Stimulated activated naive B cell treated with anti-CD40 and anti-IgM and Interleukin-4, amounts not matched to agents 10 μg/mL and 1 μg/mL and 100 μg/mL, for 72 hours (primary cell): Measurements from ENCODE around the gene NPAS2.

Experiments
- ATAC-seq, 2 donors: fragments of 150-1000 bp; cut with Tn5 transposase; replicated peaks; 2 replicates each; pipeline ENCODE4 v1.10.0; 2021; ENCODE audit warnings: moderate library complexity in 1 of 2
- DNase-seq: peaks from one replicate; pipeline ENCODE4 v3.0.0; 2021
- H3K27ac Mint-ChIP-seq: one replicate; pipeline ENCODE4 v1.8.0; 2022; ENCODE audit warnings: mild to moderate bottlenecking, mixed read lengths
- H3K27me3 Mint-ChIP-seq, 2 donors: one replicate each; pipeline ENCODE4 v1.8.0; 2022; ENCODE audit warnings: mixed read lengths in 2 of 2
- H3K36me3 Mint-ChIP-seq, 2 donors: one replicate each; pipeline ENCODE4 v1.8.0; 2022; ENCODE audit warnings: mixed read lengths in 2 of 2, mild to moderate bottlenecking in 1 of 2
- H3K4me1 Mint-ChIP-seq, 2 donors: one replicate each; pipeline ENCODE4 v1.8.0; 2022; ENCODE audit warnings: mixed read lengths in 2 of 2, mild to moderate bottlenecking in 1 of 2
- H3K4me3 Mint-ChIP-seq, 2 donors: one replicate each; pipeline ENCODE4 v1.8.0; 2022; ENCODE audit warnings: mild to moderate bottlenecking in 2 of 2, mixed read lengths in 2 of 2, moderate library complexity in 1 of 2
- H3K9me3 Mint-ChIP-seq, 2 donors: one replicate each; pipeline ENCODE4 v1.8.0; 2022; ENCODE audit warnings: mixed read lengths in 2 of 2, mild to moderate bottlenecking in 1 of 2

NPAS2 gene

GRCh38 chr2:100895934-100896685 lies 76.2 kb downstream of the NPAS2 start:
- Mint-ChIP-seq H3K27ac (no peak overlapping the region), H3K4me3 (no peak overlapping the region), H3K27me3 (peaks cover 19 to 21% of the 10 kb centered on the region in 2 donors), H3K9me3 (peaks cover 3 to 5% of the 10 kb centered on the region in 2 donors), H3K4me1 (no peaks in the 10 kb centered on the region), H3K36me3 (no peaks in the 10 kb centered on the region)
- ATAC-seq (no peak), DNase-seq (no peak)

DNA sequence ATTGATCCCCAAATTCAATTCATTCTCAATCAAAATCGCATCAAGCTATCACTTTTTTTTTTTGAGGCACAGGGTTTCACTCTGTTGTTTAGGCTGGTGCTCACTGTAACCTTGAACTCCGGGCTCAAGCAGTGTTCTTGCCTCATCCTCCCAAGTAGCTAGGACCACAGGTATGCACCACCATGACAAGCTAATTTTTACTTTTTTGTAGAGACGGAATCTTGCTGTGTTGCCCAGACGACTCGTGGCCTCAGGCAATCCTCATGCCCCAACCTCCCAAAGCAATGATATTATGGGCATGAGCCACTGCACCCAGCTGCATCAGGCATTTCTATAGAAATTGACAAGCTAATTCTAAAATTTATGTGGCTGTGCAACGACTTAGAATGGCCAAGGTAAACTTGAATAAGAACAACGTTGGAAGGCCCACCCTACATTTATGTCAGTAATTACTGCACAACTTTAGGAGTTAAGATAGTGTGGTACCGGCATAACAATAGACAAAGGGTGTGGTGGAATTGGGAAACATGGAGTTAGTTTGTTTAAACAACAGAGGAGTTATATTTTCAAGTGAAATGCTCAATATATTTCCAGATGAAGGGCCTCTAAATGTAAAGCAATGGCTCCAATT lies 78.2 kb downstream of the NPAS2 start:
- H3K4me1 Mint-ChIP-seq: no peaks in the 10 kb centered on the region
- H3K9me3 Mint-ChIP-seq: peaks cover 3 to 5% of the 10 kb centered on the region in 2 donors
- H3K27me3 Mint-ChIP-seq: peaks cover 31 to 34% of the 10 kb centered on the region in 2 donors
- no peak for DNase-seq
- no peak for ATAC-seq
- H3K36me3 Mint-ChIP-seq: no peaks in the 10 kb centered on the region
- no peak overlapping the region for H3K4me3 Mint-ChIP-seq
- H3K27ac Mint-ChIP-seq: no peak overlapping the region

- H3K4me1 Mint-ChIP-seq: no peaks in the 10 kb centered on the region
- H3K27me3 Mint-ChIP-seq: peaks cover 32 to 41% of the 10 kb centered on the region in 2 donors
- H3K36me3 Mint-ChIP-seq: no peaks in the 10 kb centered on the region
- no peak for DNase-seq
- H3K4me3 Mint-ChIP-seq: no peak overlapping the region
- ATAC-seq: no peak
- H3K9me3 Mint-ChIP-seq: peaks cover 3 to 5% of the 10 kb centered on the region in 2 donors
- no peak overlapping the region for H3K27ac Mint-ChIP-seq
Observed at GRCh38 chr2:100900156-100900795, 80.3 kb downstream of the NPAS2 start.

- Mint-ChIP-seq H3K27ac (no peak overlapping the region), H3K27me3 (peaks cover 38 to 39% of the 10 kb centered on the region in 2 donors), H3K4me3 (no peak overlapping the region), H3K4me1 (no peaks in the 10 kb centered on the region), H3K9me3 (peaks cover 0 to 3% of the 10 kb centered on the region in 2 donors), H3K36me3 (no peaks in the 10 kb centered on the region)
- ATAC-seq (no peak), DNase-seq (no peak)
Observed at GRCh38 chr2:100902817-100903405, 83.0 kb downstream of the NPAS2 start.

- Mint-ChIP-seq H3K4me1 (no peaks in the 10 kb centered on the region), H3K4me3 (no peak overlapping the region), H3K27ac (no peak overlapping the region), H3K9me3 (peaks cover 0 to 3% of the 10 kb centered on the region in 2 donors), H3K27me3 (peaks cover 37 to 43% of the 10 kb centered on the region in 2 donors), H3K36me3 (no peaks in the 10 kb centered on the region)
- ATAC-seq: no peak
- no peak for DNase-seq
Observed at GRCh38 chr2:100903534-100904258, 83.8 kb downstream of the NPAS2 start.

- no peak for ATAC-seq
Observed at GRCh38 chr2:100905132-100905805, 85.3 kb downstream of the NPAS2 start.

DNA sequence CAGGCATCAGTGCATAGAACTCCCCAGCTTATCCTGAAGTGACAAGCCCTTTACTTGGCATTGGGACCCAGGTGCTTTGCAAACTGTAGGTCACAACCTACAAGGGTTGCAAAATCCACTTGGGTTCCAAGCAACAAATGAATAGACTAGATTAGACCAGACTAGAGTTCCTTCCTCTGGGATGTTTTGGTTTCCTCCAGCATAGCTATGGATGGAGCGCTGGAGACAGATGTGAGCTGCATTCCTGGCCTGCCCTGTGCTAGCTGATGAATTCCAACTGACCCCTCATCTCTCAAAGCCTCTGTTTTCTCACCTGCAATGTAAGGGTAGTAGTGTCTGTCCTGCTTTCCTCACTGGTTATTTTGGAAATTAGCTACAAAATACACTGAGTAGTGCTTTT lies 86.2 kb downstream of the NPAS2 start:
- Mint-ChIP-seq H3K4me3 (no peak overlapping the region), H3K27me3 (peaks cover 43 to 45% of the 10 kb centered on the region in 2 donors), H3K9me3 (no peaks in the 10 kb centered on the region), H3K36me3 (no peaks in the 10 kb centered on the region), H3K4me1 (no peaks in the 10 kb centered on the region), H3K27ac (no peak overlapping the region)
- ATAC-seq (no peak), DNase-seq (no peak)

More at GRCh38 chr2:100905132-100905805, 85.3 kb downstream of the NPAS2 start:
- Mint-ChIP-seq H3K9me3 (peaks cover 0 to 3% of the 10 kb centered on the region in 2 donors), H3K4me3 (no peak overlapping the region), H3K4me1 (no peaks in the 10 kb centered on the region), H3K27ac (no peak overlapping the region), H3K36me3 (no peaks in the 10 kb centered on the region), H3K27me3 (peaks cover 43 to 47% of the 10 kb centered on the region in 2 donors)
- no peak for DNase-seq

DNA sequence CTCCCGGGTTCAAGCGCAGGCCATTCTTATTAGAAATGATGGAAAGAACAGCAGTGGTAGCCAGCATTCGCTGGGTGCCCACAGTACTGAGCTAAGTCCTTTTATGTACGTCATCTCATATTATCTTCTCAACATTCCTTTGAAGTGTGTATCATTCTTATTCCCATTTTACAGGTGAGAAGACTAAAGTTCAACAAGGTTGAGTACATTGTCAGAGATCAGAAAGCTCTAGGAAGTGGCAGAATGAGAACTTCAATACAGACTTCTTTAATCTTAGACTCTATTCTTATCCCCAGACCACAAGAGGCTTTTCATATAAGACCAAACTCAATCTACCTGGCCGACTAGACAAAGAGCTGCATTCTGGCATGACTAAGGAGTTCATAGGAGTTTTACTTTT lies 86.7 kb downstream of the NPAS2 start:
- no peaks in the 10 kb centered on the region for H3K36me3 Mint-ChIP-seq
- DNase-seq (no peak), ATAC-seq (no peak)
- no peak overlapping the region for H3K4me3 Mint-ChIP-seq
- peaks cover 38 to 42% of the 10 kb centered on the region in 2 donors for H3K27me3 Mint-ChIP-seq
- H3K9me3 Mint-ChIP-seq: no peaks in the 10 kb centered on the region
- no peaks in the 10 kb centered on the region for H3K4me1 Mint-ChIP-seq
- no peak overlapping the region for H3K27ac Mint-ChIP-seq

DNA sequence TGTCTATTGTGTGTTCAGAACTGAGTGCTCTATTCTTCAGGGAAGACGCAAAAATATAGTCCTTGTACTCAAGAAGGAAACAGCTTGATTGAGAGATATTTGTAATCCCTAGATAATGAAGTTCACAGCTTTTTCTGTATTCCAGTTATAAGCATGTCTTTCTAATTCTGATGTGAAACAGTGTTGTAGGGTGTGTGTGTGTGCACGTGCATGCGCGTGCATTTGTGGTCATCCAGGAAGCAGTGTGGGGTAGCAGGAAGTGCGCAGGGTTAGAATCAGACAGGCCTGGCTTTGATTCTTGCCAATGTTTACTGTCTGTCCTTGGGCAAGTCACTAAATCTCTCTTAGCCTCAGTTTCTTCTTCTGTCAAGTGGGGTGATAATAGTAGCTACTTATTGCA lies 87.9 kb downstream of the NPAS2 start:
- DNase-seq: no peak
- H3K27me3 Mint-ChIP-seq: peaks cover 31% of the 10 kb centered on the region in 2 donors
- no peak for ATAC-seq
- H3K4me1 Mint-ChIP-seq: no peaks in the 10 kb centered on the region
- no peaks in the 10 kb centered on the region for H3K9me3 Mint-ChIP-seq
- no peak overlapping the region for H3K4me3 Mint-ChIP-seq
- H3K36me3 Mint-ChIP-seq: no peaks in the 10 kb centered on the region
- no peak overlapping the region for H3K27ac Mint-ChIP-seq

GRCh38 chr2:100909534-100910081 lies 89.7 kb downstream of the NPAS2 start:
- DNase-seq (no peak), ATAC-seq (no peak)
- Mint-ChIP-seq H3K27me3 (peaks cover 38 to 43% of the 10 kb centered on the region in 2 donors), H3K4me1 (no peaks in the 10 kb centered on the region), H3K9me3 (no peaks in the 10 kb centered on the region), H3K4me3 (no peak overlapping the region), H3K27ac (no peak overlapping the region), H3K36me3 (no peaks in the 10 kb centered on the region)

DNA sequence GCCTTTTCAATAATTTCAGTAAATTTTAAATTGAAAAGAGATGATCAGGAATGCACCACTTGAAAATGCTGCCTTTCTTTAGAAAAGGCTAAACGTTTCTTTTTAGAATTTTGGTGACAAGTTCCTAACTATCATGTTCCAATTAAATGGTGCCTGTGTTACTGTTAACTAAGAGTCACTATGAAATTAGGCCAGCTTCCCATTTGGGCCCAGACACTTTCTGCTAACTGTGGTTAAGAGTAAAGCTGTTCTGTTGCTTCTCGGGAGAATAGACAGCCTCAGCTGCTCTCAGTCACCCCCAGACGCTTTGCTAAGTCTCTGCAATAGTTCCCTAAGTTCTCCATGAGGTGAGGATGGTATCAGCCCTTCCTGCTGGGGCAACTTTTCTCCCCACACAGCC lies 90.2 kb downstream of the NPAS2 start:
- no peak overlapping the region for H3K27ac Mint-ChIP-seq
- no peak for ATAC-seq
- no peaks in the 10 kb centered on the region for H3K36me3 Mint-ChIP-seq
- H3K9me3 Mint-ChIP-seq: no peaks in the 10 kb centered on the region
- no peak for DNase-seq
- peaks cover 42 to 48% of the 10 kb centered on the region in 2 donors for H3K27me3 Mint-ChIP-seq
- H3K4me1 Mint-ChIP-seq: no peaks in the 10 kb centered on the region
- H3K4me3 Mint-ChIP-seq: no peak overlapping the region

DNA sequence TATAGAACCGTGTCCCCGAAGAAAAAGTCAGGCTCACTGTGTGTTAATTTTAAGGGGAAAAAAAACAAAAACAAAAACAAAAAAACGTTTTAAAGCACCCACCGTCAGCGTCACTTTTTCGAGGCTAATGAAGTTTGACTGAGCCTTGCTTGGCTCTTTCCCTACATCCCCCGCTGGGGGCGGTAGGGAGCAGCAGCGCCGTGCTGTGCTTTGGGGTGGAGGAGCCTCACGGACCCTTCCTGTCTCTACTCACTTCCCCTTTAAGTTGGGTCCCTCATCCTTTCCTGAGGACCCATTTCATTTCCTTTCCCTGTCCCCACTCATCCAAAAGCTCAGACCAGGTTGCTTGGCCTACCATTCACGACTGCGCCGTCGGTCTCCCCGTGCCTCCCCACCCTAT lies 99.4 kb downstream of the NPAS2 start:
- Mint-ChIP-seq H3K4me1 (peaks cover 0 to 1% of the 10 kb centered on the region in 2 donors), H3K27me3 (peaks cover 17 to 21% of the 10 kb centered on the region in 2 donors), H3K27ac (no peak overlapping the region), H3K4me3 (no peak overlapping the region), H3K36me3 (no peaks in the 10 kb centered on the region), H3K9me3 (peaks cover 4 to 5% of the 10 kb centered on the region in 2 donors)
- DNase-seq: no peak
- no peak for ATAC-seq

- H3K4me1 Mint-ChIP-seq: peaks cover 0 to 1% of the 10 kb centered on the region in 2 donors
- H3K36me3 Mint-ChIP-seq: no peaks in the 10 kb centered on the region
- H3K27me3 Mint-ChIP-seq: peaks cover 0 to 9% of the 10 kb centered on the region in 2 donors
Observed at GRCh38 chr2:100921685-100922161, 101.8 kb downstream of the NPAS2 start.

More at GRCh38 chr2:100921685-100922161, 101.8 kb downstream of the NPAS2 start:
- no peak overlapping the region for H3K4me3 Mint-ChIP-seq
- ATAC-seq: no peak
- H3K27ac Mint-ChIP-seq: no peak overlapping the region
- peaks cover 0 to 1% of the 10 kb centered on the region in 2 donors for H3K9me3 Mint-ChIP-seq
- no peak for DNase-seq
